ENCODE measurements around the gene HNMT.
"Not testable (repeated sequence)": the region's sequence is repeated elsewhere in the genome, so short reads cannot be mapped to it uniquely, and the experiment has no call there.

Gene HNMT

DNA sequence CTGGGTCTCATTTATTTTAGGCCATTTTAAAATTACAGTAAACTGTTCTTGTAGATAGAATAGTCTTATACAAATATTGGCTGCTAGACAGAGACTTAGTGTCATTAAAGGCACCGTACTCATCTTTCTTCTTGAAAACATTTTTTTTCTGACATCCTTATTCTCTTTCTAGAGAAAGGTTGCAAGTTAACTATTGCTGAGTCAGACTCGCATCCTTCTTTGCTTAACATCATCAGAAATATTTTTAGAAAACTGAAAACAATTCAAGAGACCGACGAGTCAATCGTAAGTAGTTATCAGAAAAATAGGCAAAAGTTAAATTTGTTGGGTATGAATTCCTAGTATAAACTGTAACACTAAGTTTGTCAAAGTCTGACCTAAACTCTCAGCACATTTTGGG is 72.2 kb downstream of the HNMT start:
- H3K4me3 ChIP-seq (ENCODE audit: control insufficient read depth in 1 of 7, extremely low read depth in 1 of 7, insufficient read depth in 4 of 7, low read depth in 2 of 7, low read length in 6 of 7): no peak overlapping the region
- H3K36me3 ChIP-seq (ENCODE audit: control insufficient read depth in 4 of 4, insufficient read depth in 4 of 4, low read length in 3 of 4): no peaks in the 10 kb centered on the region
- no peaks in the 10 kb centered on the region for H3K4me1 ChIP-seq (ENCODE audit: control extremely low read depth in 1 of 4, control insufficient read depth in 4 of 4, insufficient read depth in 4 of 4, low read length in 3 of 4)
- ChIA-PET CTCF (no interaction called here), POLR2A (no interaction called here)
- DNase-seq: no peak
- 86% methylated on average over 1 of the region's 5 CpGs for WGBS (ENCODE audit: insufficient coverage)
- H3K9me3 ChIP-seq (ENCODE audit: control extremely low read depth in 1 of 5, control insufficient read depth in 4 of 5, insufficient read depth in 2 of 5, low read depth in 1 of 5, low read length in 4 of 5): no peaks in the 10 kb centered on the region
- H3K27me3 ChIP-seq (replicated peaks in 2 of 5; ENCODE audit: control insufficient read depth in 4 of 5, insufficient read depth in 5 of 5, low read length in 4 of 5): no peaks in the 10 kb centered on the region
- H3K27ac ChIP-seq (ENCODE audit: insufficient read depth in 1 of 2, low read depth in 1 of 2, low read length in 2 of 2, poor library complexity in 1 of 2, severe bottlenecking in 2 of 2): no peak overlapping the region

DNA sequence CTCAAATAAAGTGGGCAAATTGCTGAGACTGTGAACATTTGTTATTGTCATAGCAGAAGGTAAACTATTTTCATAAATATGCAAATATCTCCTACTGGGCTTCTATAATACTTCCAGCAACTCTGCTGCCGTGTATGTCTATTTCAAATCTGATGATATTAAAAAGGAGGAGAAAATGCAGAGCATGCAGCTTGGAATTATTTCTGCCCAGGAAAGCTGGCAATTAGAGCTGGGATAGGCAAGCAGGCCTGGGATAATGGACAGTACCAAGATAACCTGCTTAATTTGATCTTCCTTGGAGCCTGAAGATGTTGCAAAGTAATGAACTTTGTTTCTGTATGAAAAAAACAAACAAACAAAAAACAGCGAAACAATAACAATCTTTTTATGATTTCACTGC is 72.8 kb downstream of the HNMT start:
- H3K36me3 ChIP-seq (ENCODE audit: control insufficient read depth in 4 of 4, insufficient read depth in 4 of 4, low read length in 3 of 4): no peaks in the 10 kb centered on the region
- no peak overlapping the region for H3K27ac ChIP-seq (ENCODE audit: insufficient read depth in 1 of 2, low read depth in 1 of 2, low read length in 2 of 2, poor library complexity in 1 of 2, severe bottlenecking in 2 of 2)
- DNase-seq: no peak
- ChIA-PET CTCF (interaction anchor here (1.3 kb wide), 1 partner anchor 9 kb away, joined by 4 read pairs; no protein-coding TSS in a partner anchor), POLR2A (no interaction called here)
- H3K27me3 ChIP-seq (replicated peaks in 2 of 5; ENCODE audit: control insufficient read depth in 4 of 5, insufficient read depth in 5 of 5, low read length in 4 of 5): no peaks in the 10 kb centered on the region
- no peaks in the 10 kb centered on the region for H3K4me1 ChIP-seq (ENCODE audit: control extremely low read depth in 1 of 4, control insufficient read depth in 4 of 4, insufficient read depth in 4 of 4, low read length in 3 of 4)
- no peak overlapping the region for H3K4me3 ChIP-seq (ENCODE audit: control insufficient read depth in 1 of 7, extremely low read depth in 1 of 7, insufficient read depth in 4 of 7, low read depth in 2 of 7, low read length in 6 of 7)
- 100% methylated on average over 1 of the region's 2 CpGs for WGBS (ENCODE audit: insufficient coverage)
- no peaks in the 10 kb centered on the region for H3K9me3 ChIP-seq (ENCODE audit: control extremely low read depth in 1 of 5, control insufficient read depth in 4 of 5, insufficient read depth in 2 of 5, low read depth in 1 of 5, low read length in 4 of 5)

DNA sequence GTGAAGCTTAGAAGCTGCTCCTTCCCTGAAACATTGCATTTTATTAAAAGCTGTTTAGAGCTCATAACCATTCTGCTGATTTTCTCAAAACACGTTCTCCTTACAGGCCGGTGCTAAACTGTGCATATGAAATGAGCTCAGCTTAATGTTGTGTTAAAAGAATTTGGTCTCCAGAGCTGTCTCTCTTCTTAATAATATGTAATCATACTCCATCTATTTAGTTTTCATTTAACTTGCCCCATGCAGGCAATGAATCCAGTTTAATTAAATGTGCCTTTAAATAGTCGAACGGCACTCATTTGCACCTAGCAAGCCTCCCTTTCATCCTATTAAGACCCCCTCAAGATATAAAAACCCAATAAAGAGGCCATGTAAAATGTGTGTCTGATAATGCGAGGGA is 76.3 kb downstream of the HNMT start:
- CTCF ChIA-PET: interaction anchor here (1.4 kb wide), 1 partner anchor 50 kb away, joined by 4 read pairs; no protein-coding TSS in a partner anchor
- WGBS (ENCODE audit: insufficient coverage): 44% methylated on average over 1 of the region's 5 CpGs

DNA sequence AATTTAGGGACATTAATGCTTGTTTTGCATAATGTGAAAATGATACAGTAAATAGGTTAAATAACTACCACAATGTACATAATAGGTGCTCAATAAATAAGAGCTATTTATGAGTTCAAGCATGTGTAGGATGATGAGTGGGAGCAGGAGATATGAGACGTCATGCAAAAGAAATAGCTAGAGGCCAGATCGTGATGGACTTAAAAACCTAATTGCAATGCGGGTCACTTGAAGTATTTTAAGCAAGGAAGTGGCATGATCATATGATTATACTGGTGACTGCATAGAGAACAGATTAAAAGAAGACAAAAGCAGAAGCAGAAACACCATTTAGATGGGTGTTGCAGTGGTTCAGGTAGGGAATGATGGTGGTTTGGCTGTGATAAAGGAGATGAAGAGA is 78.0 kb downstream of the HNMT start:
- DNase-seq: no peak
- H3K27ac ChIP-seq (ENCODE audit: insufficient read depth in 1 of 2, low read depth in 1 of 2, low read length in 2 of 2, poor library complexity in 1 of 2, severe bottlenecking in 2 of 2): no peak overlapping the region
- H3K36me3 ChIP-seq (ENCODE audit: control insufficient read depth in 4 of 4, insufficient read depth in 4 of 4, low read length in 3 of 4): no peaks in the 10 kb centered on the region
- no peaks in the 10 kb centered on the region for H3K9me3 ChIP-seq (ENCODE audit: control extremely low read depth in 1 of 5, control insufficient read depth in 4 of 5, insufficient read depth in 2 of 5, low read depth in 1 of 5, low read length in 4 of 5)
- 100% methylated on average over 3 of the region's 3 CpGs for WGBS (ENCODE audit: insufficient coverage)
- H3K4me1 ChIP-seq (ENCODE audit: control extremely low read depth in 1 of 4, control insufficient read depth in 4 of 4, insufficient read depth in 4 of 4, low read length in 3 of 4): no peaks in the 10 kb centered on the region
- CTCF ChIA-PET: no interaction called here
- H3K27me3 ChIP-seq (replicated peaks in 2 of 5; ENCODE audit: control insufficient read depth in 4 of 5, insufficient read depth in 5 of 5, low read length in 4 of 5): no peaks in the 10 kb centered on the region
- H3K4me3 ChIP-seq (ENCODE audit: control insufficient read depth in 1 of 7, extremely low read depth in 1 of 7, insufficient read depth in 4 of 7, low read depth in 2 of 7, low read length in 6 of 7): no peak overlapping the region
- POLR2A ChIA-PET: no interaction called here

More for the DNA sequence above, 76.3 kb downstream of the HNMT start:
- no peak for DNase-seq
- no peak overlapping the region for H3K4me3 ChIP-seq (ENCODE audit: control insufficient read depth in 1 of 7, extremely low read depth in 1 of 7, insufficient read depth in 4 of 7, low read depth in 2 of 7, low read length in 6 of 7)
- H3K9me3 ChIP-seq (ENCODE audit: control extremely low read depth in 1 of 5, control insufficient read depth in 4 of 5, insufficient read depth in 2 of 5, low read depth in 1 of 5, low read length in 4 of 5): no peaks in the 10 kb centered on the region
- no peaks in the 10 kb centered on the region for H3K27me3 ChIP-seq (replicated peaks in 2 of 5; ENCODE audit: control insufficient read depth in 4 of 5, insufficient read depth in 5 of 5, low read length in 4 of 5)
- POLR2A ChIA-PET: no interaction called here
- H3K36me3 ChIP-seq (ENCODE audit: control insufficient read depth in 4 of 4, insufficient read depth in 4 of 4, low read length in 3 of 4): no peaks in the 10 kb centered on the region
- H3K27ac ChIP-seq (ENCODE audit: insufficient read depth in 1 of 2, low read depth in 1 of 2, low read length in 2 of 2, poor library complexity in 1 of 2, severe bottlenecking in 2 of 2): no peak overlapping the region
- H3K4me1 ChIP-seq (ENCODE audit: control extremely low read depth in 1 of 4, control insufficient read depth in 4 of 4, insufficient read depth in 4 of 4, low read length in 3 of 4): no peaks in the 10 kb centered on the region

DNA sequence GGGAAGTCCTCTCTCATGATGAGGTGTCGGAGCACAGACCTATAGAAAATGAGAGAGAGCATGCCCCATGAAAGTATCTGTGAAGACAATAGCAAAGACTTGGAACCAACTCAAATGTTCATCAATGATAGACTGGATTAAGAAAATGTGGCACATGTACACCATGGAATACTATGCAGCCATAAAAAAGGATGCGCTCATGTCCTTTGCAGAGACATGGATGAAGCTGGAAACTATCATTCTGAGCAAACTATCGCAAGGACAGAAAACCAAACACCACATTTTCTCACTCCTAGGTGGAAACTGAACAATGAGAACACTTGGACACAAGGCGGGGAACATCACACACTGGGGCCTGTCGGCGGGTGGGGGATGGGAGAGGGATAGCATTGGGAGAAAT is 79.3 kb downstream of the HNMT start:
- H3K4me3 ChIP-seq (ENCODE audit: control insufficient read depth in 1 of 7, extremely low read depth in 1 of 7, insufficient read depth in 4 of 7, low read depth in 2 of 7, low read length in 6 of 7); CTCF ChIA-PET; H3K4me1 ChIP-seq (ENCODE audit: control extremely low read depth in 1 of 4, control insufficient read depth in 4 of 4, insufficient read depth in 4 of 4, low read length in 3 of 4); H3K36me3 ChIP-seq (ENCODE audit: control insufficient read depth in 4 of 4, insufficient read depth in 4 of 4, low read length in 3 of 4); H3K9me3 ChIP-seq (ENCODE audit: control extremely low read depth in 1 of 5, control insufficient read depth in 4 of 5, insufficient read depth in 2 of 5, low read depth in 1 of 5, low read length in 4 of 5); H3K27ac ChIP-seq (ENCODE audit: insufficient read depth in 1 of 2, low read depth in 1 of 2, low read length in 2 of 2, poor library complexity in 1 of 2, severe bottlenecking in 2 of 2); POLR2A ChIA-PET; H3K27me3 ChIP-seq (replicated peaks in 2 of 5; ENCODE audit: control insufficient read depth in 4 of 5, insufficient read depth in 5 of 5, low read length in 4 of 5); DNase-seq: not testable (repeated sequence)
- 86% methylated on average over 1 of the region's 6 CpGs for WGBS (ENCODE audit: insufficient coverage)

DNA sequence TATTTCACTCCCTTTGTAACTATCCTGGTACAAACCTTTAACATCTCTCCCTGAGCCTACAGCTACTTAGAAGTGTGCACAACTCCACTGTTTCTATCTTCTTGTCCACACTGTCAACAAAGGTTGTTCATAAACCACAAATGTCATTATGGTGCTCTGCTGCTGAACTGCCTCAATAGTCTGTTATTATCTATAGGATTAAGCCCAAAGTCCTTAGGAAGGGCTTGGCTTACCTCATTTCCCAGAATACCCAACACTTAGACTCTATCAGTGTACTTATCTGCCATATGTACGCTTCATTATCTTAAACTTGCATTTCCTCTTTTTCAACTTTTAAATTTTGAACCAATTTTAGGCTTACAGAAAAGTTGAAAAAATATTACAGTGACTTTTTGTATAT is 94.2 kb downstream of the HNMT start:
- no CpG with 5 or more reads among the region's 1 CpG for WGBS (ENCODE audit: insufficient coverage)
- ChIA-PET POLR2A (no interaction called here), CTCF (no interaction called here)
- Histone ChIP-seq H3K4me1 (ENCODE audit: control extremely low read depth in 1 of 4, control insufficient read depth in 4 of 4, insufficient read depth in 4 of 4, low read length in 3 of 4) (peaks cover 0 to 19% (median 2%) of the 10 kb centered on the region in 4 experiments), H3K9me3 (ENCODE audit: control extremely low read depth in 1 of 5, control insufficient read depth in 4 of 5, insufficient read depth in 2 of 5, low read depth in 1 of 5, low read length in 4 of 5) (no peaks in the 10 kb centered on the region), H3K4me3 (ENCODE audit: control insufficient read depth in 1 of 7, extremely low read depth in 1 of 7, insufficient read depth in 4 of 7, low read depth in 2 of 7, low read length in 6 of 7) (no peak overlapping the region), H3K27ac (ENCODE audit: insufficient read depth in 1 of 2, low read depth in 1 of 2, low read length in 2 of 2, poor library complexity in 1 of 2, severe bottlenecking in 2 of 2) (no peak overlapping the region), H3K36me3 (ENCODE audit: control insufficient read depth in 4 of 4, insufficient read depth in 4 of 4, low read length in 3 of 4) (no peaks in the 10 kb centered on the region), H3K27me3 (replicated peaks in 2 of 5; ENCODE audit: control insufficient read depth in 4 of 5, insufficient read depth in 5 of 5, low read length in 4 of 5) (no peaks in the 10 kb centered on the region)
- DNase-seq: peak in 2 of 3 donors; percentile 7 to 15

DNA sequence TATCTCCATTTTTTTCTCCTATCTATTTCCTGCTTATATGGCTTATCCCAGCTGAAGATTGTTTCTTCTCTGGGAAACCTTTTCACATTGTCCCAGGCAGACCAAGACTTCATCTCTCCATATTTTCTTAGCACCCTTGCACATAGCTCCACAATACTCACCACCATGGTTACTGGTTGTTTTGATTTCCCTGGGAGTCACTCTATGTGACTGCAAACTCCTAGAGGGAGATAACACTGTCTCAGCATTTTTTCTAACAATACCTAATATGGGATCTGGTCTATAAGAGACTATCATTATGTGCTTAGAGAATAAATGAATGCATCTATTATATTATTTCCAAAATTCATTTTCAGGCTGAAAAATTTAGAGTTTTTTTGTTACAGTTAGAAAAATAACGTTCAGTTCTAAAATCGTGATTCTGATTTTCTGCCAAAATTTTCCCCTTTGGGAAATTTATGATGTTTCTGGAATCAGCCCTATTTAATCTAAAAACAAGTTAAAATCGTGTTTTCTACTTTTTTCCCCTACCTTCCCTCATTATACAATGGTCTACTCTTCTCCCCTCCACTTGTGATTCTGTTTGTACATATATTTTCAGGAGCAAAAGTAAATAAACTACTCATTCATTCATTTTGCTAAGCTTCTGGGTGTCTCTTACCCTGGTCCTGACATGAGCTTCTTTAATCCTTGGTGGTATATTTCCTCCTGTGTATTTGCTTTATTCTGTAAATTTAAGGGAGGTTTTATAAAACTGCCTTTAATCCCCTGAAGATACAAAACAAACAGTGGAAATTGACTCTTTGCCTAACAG is 95.4 kb downstream of the HNMT start:
- ChIA-PET POLR2A (no interaction called here), CTCF (no interaction called here)
- Histone ChIP-seq H3K36me3 (ENCODE audit: control insufficient read depth in 4 of 4, insufficient read depth in 4 of 4, low read length in 3 of 4) (no peaks in the 10 kb centered on the region), H3K27ac (ENCODE audit: insufficient read depth in 1 of 2, low read depth in 1 of 2, low read length in 2 of 2, poor library complexity in 1 of 2, severe bottlenecking in 2 of 2) (no peak overlapping the region), H3K4me1 (ENCODE audit: control extremely low read depth in 1 of 4, control insufficient read depth in 4 of 4, insufficient read depth in 4 of 4, low read length in 3 of 4) (peaks cover 0 to 19% (median 2%) of the 10 kb centered on the region in 4 experiments), H3K27me3 (replicated peaks in 2 of 5; ENCODE audit: control insufficient read depth in 4 of 5, insufficient read depth in 5 of 5, low read length in 4 of 5) (no peaks in the 10 kb centered on the region), H3K9me3 (ENCODE audit: control extremely low read depth in 1 of 5, control insufficient read depth in 4 of 5, insufficient read depth in 2 of 5, low read depth in 1 of 5, low read length in 4 of 5) (no peaks in the 10 kb centered on the region), H3K4me3 (ENCODE audit: control insufficient read depth in 1 of 7, extremely low read depth in 1 of 7, insufficient read depth in 4 of 7, low read depth in 2 of 7, low read length in 6 of 7) (no peak overlapping the region)
- no peak for DNase-seq
- WGBS (ENCODE audit: insufficient coverage): 60% methylated on average over 1 of the region's 3 CpGs
